ENCODE data around the gene CAPN9.
"Not testable (repeated sequence)": the region's sequence is repeated elsewhere in the genome, so short reads cannot be mapped to it uniquely, and the experiment has no call there.

Gene CAPN9

DNA sequence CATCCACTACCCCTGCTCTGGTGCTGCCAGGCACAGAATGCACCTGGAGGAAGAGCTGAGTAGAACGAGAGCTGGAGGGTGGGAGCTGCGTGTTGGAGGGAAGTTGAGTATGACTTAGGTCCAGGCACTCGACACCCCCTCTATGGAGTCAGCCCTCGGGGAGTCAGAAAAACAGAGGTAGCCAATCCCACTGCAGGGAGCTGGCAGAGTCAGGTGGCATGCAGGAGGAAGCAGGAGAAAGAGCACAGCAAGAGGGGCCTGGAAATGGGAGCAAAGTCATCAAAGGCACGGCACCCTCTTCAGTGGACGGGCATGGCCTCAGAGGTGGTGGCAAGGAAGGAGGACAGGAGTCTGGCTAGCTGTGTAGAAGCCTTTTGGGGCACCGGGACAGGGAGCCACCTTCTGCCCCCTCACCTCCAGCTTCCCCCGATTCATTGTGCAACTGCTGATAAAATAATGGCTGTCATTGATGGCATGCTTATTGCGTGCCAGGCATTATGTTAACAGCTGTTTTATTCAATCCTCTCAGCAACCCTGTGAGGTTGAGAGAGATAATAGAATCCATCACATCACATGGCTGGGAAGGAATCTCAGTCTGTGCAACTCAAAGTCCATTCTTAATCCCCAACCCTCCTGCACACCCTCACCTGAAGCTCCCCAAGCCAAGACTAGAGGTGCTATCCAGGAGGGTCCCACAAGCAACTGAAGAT is 79.1 kb downstream of the CAPN9 start:
- DNase-seq: no peak

DNA sequence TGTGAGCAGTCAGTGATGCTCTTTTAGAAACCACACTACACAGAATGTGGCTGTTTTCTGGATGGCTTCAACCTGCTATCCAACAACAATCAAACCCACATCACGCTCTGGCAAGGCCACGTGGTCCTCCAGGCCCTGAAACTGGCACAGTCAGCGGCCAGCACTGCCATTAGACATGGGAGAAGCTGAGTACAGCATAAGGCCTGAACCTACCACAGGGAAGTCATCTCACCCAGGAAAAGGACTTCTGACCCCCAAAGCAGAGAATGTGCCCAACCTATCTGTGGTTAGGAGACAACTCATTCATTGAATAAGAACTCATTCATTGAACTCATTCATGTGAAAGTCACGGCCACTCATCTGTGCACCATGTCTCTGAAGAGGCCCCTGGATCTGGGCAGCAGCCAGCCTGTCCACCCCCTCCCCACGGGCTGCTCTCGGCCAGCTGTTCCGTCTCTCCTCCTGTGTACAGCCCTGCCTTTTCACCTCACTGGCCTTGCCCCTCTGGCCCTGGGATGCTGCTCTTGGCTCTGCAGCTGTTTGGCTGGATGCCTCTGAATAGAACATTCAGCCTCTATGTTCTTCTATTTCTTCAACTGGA is 80.0 kb downstream of the CAPN9 start:
- no peak for DNase-seq

DNA sequence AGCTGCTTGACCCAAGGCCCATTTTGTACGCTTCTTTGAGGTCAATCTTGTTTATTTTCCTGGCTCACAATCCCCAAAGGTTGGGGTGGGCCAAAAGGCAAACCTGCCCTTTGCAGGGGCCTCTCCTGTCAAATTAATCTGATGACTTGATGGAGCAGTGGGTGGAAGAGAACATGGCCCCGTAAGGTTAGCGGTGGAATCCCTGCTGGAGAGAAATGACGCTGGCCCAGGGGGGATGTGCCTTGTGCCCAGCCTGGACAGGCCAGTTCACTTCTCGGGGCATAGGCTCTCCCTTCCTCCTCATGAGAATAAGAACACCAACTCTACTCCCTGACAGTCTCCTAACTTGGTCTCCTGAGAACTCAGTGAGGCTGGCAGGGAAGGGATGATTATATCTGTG is 80.6 kb downstream of the CAPN9 start:
- DNase-seq: no peak

DNA sequence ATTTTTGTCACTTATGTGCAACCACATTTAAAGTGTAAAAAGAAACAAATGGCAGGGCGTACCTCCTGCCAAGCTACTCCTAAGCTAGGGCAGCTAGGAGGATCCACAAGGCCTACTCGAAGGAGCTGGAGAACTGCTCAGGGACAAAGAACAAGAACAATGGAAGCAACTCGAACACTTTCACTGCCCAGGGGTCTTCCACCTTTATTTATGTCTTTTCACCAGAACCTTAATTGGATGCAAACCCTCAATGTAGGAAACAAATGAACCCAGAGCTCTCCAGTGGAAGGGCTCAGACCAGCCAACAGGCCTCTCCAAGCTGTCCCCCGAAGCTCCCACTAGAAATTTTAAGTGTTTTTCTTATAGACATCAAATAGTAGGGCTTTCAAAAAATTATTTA is 81.2 kb downstream of the CAPN9 start:
- DNase-seq: no peak

DNA sequence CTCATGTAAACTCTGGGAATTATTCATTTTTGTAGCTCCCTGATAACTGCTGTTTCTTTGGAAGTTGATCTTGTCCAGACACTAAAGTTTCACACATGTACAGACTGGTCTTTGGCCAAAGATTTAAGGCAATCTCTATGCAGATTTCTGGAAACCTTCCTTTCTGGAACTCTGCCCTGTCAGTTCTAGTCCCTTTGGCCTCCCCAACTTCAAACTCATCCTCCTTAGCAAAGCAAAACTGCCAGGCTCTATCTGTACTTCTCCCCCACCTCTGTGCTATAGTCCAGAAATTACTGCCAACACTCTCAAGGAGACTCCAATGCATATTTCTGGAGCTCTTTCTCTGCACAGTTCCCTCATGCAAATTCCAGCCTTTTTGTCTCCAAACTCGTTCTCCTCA is 84.6 kb downstream of the CAPN9 start:
- no peak for DNase-seq

DNA sequence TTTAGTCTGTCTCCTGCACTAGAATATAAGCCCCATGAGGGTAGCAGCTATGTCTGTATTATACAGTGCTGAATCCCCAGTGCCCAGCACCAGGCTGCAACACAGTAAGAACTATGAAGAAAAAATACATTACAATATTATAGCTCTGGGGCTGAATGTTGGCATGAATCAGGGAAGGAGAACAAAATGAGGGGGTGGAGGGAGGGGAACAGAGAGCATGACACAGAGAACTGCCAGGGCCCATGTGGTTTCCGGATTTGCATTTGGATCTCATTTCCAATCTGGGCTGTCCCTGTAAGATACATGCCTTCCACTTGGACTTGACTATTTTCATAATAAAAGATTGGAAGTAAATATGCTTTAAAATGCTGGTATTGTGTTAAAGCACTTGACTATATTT is 85.3 kb downstream of the CAPN9 start:
- no peak for DNase-seq

DNA sequence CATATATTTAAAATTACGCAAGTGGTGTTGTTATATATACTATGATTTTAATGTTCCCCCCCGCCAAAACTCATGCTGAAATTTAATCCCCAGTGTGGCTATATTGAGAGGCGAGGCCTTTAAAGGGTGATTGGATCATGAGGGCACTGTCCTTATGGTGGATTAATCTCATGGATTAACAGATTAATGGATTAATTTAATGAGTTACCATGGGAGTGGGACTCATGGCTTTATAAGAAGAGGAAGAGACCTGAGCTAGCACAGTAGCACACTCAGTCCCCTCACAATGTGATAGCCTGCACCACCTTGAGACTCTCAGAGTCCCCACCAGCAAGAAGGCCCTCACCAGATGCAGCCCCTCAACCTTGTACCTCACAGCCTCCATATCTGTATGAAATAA is 86.3 kb downstream of the CAPN9 start:
- DNase-seq: no peak

DNA sequence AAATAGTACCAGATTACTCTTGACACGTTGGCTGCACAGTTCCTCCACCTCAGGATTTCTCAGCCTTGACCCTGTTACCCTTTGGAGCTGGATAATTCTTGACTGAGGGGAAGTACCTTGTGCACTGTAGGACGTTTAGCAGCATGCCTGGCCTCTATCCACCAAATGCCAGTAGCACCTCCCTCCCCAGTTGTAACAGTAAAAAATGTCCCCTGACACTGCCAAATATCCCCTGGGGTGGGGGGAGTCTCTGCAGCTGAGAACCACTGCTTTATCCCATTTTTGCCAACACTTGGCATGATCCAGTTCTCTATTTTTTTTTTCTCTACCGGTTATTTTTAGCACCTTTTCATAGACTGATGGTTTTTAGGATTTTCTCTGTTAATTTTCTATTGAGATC is 87.1 kb downstream of the CAPN9 start:
- DNase-seq: no peak

DNA sequence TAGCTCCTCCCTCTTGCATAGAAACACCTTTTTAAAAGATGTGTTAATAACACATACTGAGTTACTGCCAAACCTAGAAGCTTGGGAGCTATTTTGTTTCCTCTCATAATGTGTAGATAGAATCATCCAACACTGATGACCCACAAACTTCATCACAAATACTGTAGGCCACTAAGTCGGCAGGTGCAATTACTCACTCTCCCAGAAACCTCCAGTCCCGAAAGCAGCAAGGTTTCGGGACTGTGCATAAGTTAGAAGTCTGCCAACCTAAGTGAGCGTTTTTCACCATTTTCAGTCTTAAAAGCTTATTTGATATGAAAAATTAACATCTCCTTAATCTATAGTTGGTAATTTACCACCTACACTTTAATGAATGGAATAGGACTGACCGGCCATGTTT is 89.2 kb downstream of the CAPN9 start:
- no peak for DNase-seq

DNA sequence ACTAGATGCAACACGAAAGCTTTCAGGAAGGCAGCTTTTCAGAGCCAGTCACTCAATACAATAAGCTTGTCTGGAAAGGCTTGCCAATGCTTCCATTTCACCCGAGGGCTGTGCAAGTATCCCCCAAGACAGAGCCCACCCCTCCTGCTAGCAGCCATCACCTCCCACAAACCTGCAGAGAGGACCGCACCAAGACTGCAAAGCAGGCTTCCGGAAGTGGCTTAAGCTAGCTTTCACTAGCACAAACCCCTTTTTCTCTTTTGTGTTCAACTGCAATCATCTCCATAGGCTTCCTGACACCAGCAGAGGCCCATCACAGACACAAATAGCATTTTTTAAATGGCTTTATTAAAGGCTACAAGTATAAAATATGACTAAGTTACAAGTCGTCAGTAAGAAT is 89.6 kb downstream of the CAPN9 start:
- DNase-seq: no peak

DNA sequence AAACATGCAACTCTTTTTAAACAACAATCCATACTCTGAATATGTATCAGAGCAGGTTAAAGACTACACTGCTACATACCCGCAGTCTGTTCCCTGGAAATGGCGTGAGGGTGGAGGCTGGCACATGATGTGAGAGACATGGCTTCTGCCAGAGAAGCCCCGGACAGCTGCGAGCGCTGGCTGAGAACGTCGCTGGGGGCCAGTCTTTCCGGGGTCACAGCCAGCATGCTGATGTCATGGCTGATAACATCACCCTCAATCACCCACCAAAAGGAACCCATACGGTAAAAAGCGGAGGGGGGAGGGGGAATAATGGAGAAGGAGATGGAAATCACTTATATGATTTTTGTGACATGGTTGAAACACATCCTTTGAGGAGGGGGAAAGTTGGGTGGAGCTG is 92.0 kb downstream of the CAPN9 start:
- DNase-seq: no peak

DNA sequence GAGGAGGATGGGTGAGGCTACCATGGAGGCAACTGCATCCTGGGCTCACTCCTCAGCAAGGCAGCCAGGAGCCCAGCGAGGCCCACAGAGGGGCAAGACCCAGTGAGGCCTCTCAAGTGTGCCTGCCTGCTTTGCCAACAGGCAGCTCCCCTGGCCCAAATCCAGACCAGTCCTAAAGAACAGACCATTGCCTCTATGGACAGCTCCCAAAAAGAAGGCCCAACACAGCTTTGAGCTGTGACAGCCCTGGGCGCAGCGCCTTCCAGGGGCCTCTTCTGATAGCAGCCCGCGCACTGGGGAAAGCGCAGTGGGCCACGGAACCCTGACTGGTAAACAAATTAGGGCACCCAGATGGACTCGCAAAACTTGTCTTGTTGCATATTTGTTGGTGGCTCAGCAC is 95.6 kb downstream of the CAPN9 start:
- DNase-seq: no peak

DNA sequence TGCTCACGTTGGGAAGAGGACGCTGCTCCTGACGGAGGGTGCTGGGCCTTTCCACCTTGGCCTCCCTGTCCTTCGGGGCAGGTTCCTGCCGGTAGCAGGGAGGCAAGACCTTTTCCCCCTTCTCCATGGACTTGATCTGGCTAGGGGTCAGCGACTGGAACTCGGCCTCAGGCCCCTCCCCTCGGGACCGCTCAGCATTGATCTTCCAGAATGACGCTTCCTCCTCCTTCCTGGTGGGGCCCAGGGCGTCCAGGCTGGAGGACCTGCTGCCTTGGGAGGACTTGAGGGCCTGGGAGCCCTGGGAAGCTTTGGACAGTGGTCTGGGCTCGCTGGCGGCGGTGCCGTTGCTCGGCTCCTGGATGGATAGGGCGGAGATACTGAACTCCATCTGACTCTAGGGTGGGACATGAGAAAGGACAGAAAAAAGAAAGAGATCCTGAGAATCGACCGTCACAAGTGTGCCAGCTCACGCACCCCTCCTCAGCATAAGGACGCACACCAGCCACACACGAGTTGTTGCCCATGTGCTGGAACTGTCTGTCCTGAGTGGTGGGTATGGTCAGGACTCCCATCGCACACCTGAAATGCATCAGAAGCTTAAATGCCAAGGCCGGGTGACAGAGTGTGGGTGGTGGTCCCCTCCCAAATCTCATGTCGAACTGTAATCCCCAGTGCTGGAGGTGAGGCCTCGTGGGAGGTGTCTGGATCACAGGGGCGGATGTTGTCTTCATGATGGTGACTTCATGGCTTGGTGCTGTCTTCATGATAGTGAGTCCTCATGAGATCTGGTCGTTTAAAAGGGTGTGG is 96.5 kb downstream of the CAPN9 start:
- no peak for DNase-seq

DNA sequence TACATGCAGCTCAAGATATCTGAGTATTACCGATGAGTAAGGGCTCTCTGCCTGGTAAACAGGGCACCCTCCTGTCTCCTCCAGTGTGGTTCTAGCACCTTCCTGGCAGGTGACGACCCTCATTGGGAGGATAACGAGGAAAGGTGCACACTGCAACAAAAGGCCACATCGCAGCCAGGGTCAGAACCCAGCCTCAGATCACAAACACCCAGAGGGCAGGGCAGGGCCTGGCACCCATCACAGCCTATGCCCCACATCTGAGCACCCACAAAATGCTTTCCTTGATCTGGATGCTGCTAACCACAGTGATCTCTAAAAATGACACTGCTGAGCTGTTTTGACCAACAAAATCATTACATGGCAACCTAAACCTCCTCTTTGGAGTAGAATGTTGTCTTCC is 97.4 kb downstream of the CAPN9 start:
- DNase-seq: no peak

DNA sequence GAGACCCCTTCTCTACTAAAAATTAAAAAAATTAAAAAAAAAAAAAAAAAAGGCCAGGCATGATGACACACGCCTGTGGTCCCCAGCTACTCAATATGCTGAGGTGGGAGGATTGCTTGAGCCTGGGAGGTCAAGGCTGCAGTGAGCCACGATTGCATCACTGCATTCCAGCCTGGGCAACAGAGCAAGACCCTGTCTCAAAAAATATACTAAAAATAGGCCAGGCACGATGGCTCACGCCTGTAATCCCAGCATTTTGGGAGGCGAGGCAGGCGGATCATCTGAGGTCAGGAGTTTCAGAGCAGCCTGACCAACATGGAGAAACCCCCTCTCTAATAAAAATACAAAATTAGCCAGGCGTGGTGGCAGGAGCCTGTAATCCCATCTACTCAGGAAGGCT is 98.0 kb downstream of the CAPN9 start:
- DNase-seq: not testable (repeated sequence)

DNA sequence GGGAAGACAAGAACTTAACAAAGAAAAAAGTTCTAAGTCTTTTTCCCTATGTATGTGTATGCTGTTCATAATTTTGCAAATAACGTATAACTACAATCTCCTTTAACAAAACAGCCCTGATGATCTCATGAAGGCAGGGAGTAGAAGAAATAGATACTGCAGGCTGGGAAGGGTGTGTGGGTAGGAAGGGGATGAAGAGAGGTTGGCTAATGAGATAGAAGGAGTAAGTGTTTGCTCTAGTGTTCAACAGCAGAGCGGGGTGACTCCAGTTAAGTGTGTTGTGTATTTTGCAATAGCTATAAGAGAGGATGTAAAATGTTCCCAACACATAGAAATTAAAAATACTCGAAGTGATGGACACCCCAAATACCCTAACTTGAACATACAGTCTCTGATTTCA is 101.0 kb downstream of the CAPN9 start:
- DNase-seq: no peak

DNA sequence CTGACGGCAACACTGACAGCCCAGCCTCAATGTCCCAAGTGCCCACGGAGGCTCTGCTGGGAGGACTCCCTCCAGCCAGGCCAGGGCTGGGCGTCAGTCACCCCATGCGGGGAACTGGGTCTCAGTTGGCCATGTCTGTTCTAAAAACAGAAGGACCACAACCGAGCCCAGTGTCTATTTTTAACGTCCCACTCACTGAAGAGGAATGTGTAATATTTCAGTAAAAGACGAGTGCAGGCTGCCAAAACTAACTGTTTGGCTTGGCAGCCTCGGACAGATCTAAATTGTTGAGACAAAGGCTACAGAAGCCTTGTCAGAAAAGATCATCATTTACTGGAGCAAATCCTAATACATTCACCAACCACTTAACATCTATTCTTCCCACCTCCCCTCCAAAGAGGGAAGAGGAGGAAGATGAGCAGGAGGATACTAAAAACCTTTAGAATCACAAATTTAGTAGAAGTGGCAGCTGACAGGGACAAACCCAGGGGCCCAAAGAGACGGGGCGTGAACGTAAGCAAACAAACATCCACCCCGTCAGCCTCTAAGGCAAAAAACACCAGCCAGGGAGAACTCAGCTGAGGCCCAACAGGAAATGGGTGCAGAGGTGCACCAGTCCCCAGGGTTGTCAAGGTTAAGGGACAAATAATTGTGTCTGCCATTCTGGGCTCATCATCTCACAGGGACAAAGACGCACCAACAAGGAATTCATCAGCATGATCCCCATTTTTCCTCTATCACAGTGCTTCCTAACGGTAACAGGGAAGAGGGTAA is 102.5 kb downstream of the CAPN9 start:
- no peak for DNase-seq

DNA sequence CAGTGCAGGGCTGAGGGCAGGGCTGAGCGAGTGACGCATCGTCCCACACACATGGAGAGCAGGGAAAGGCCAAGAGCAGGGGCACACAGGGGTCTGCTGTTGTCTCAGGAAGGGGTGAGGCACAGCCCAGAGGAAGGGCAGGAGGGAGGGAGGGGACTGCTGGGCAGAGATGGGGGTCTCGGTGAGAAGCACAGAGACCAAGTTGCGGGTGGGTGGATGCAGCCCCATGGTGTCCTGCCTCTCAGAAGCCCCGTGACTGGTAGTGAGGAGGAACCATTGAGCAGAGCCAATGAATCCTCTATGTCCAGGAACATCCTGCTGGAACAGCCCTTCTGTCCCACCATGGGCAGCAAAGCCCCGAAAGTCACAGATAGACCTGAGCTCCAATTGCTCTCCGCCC is 103.4 kb downstream of the CAPN9 start:
- DNase-seq: no peak

DNA sequence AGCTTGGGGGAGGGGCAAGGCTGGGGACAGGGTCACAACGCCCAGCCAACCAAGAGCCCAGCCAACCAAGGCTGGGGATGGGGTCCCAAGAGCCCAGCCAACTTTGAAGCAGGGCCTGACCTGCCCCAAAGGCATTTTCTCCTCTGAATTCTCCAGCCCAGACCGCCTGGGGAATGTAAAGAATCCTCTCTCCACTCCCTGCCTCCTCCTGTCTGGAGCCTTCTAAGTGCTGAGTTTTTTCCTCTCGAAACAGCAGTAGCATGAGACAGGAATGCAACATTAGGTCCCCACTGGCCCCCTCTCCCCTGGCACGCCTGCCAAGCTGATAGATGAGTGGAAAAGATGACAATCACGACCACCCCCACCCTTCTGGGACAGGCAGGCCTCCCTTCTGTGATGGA is 104.1 kb downstream of the CAPN9 start:
- DNase-seq: no peak

Data from NCI-H774 (cell line).